Liver (tissue), 3 donors: ENCODE results near the gene PLCB1.

Experiments used
- CTCF ChIP-seq: fragments of 150-350 bp; IDR thresholded peaks from 2 replicates; pipeline ENCODE4 v1.5.1; 2017; ENCODE audit warnings: improper control_type of control experiment, low read depth, low read length; ENCODE audit not compliant: missing input control
- EGR1 ChIP-seq, 2 donors: IDR thresholded peaks; 2 replicates each; pipeline ENCODE4 v1.6.1; 2016 to 2018; ENCODE audit warnings: antibody characterized with exemption in 2 of 2, low read depth in 2 of 2
- SP1 ChIP-seq: IDR thresholded peaks from 2 replicates; pipeline ENCODE4 v1.6.1; 2018; ENCODE audit warnings: antibody characterized with exemption, mild to moderate bottlenecking
- donor health status: healthy.
- donor health status: healthy.

- no peak for TF ChIP-seq CTCF
- no peak for TF ChIP-seq EGR1 (IDR thresholded peaks at IDR 0.05; ENCODE audit: low read depth in 2 of 2)
- no peak for TF ChIP-seq SP1
These were observed 344.0 kb downstream of the PLCB1 start for GRCh38 chr20:8476021-8476420.
